Activated T-cell treated with anti-CD3 and anti-CD28 coated beads for 48 hours (primary cell): ENCODE data around the gene GALNT9.
"Not testable (repeated sequence)": the region's sequence is repeated elsewhere in the genome, so short reads cannot be mapped to it uniquely, and the experiment has no call there.

Source experiments
- DNase-seq: peaks from one replicate; pipeline ENCODE4 v3.0.0-alpha.2; 2020; ENCODE audit warnings: low read depth

Gene GALNT9

GRCh38 chr12:132263451-132264049 is 65.8 kb downstream of the GALNT9 start:
- no peak for DNase-seq

GRCh38 chr12:132263061-132263360 is 66.4 kb downstream of the GALNT9 start:
- no peak for DNase-seq

GRCh38 chr12:132262256-132263060 is 66.9 kb downstream of the GALNT9 start:
- no peak for DNase-seq

- no peak for DNase-seq
Observed at GRCh38 chr12:132261328-132262138, 67.9 kb downstream of the GALNT9 start.

GRCh38 chr12:132260721-132261120 is 68.7 kb downstream of the GALNT9 start:
- no peak for DNase-seq

GRCh38 chr12:132259872-132260695 is 69.3 kb downstream of the GALNT9 start:
- DNase-seq: no peak

GRCh38 chr12:132259364-132259871 is 70.0 kb downstream of the GALNT9 start:
- DNase-seq: no peak

- no peak for DNase-seq
Observed at GRCh38 chr12:132258543-132258942, 70.8 kb downstream of the GALNT9 start.

GRCh38 chr12:132257955-132258490 is 71.4 kb downstream of the GALNT9 start:
- no peak for DNase-seq

GRCh38 chr12:132257206-132257954 is 72.0 kb downstream of the GALNT9 start:
- no peak for DNase-seq

- no peak for DNase-seq
Observed at GRCh38 chr12:132256646-132257045, 72.7 kb downstream of the GALNT9 start.

GRCh38 chr12:132255642-132256041 is 73.7 kb downstream of the GALNT9 start:
- no peak for DNase-seq

GRCh38 chr12:132253698-132254480 is 75.5 kb downstream of the GALNT9 start:
- DNase-seq: no peak

GRCh38 chr12:132252981-132253380 is 76.4 kb downstream of the GALNT9 start:
- DNase-seq: not testable (repeated sequence)

GRCh38 chr12:132251741-132252490 is 77.5 kb downstream of the GALNT9 start:
- no peak for DNase-seq

- DNase-seq: no peak
Observed at GRCh38 chr12:132251310-132251709, 78.1 kb downstream of the GALNT9 start.

GRCh38 chr12:132250707-132251106 is 78.7 kb downstream of the GALNT9 start:
- no peak for DNase-seq

- DNase-seq: no peak
Observed at GRCh38 chr12:132249689-132250478, 79.5 kb downstream of the GALNT9 start.
